ENCODE results near the gene HTR7.

Gene HTR7

GRCh38 chr10:90732581-90732980 lies 125.3 kb downstream of the HTR7 start:
- no peak for DNase-seq

GRCh38 chr10:90723416-90724068 lies 134.3 kb downstream of the HTR7 start:
- DNase-seq, result no peak

GRCh38 chr10:90722832-90723231 lies 135.0 kb downstream of the HTR7 start:
- DNase-seq, result no peak

- DNase-seq, result no peak
These were observed 139.7 kb downstream of the HTR7 start for GRCh38 chr10:90718182-90718581.

- DNase-seq, result no peak
These were observed 145.3 kb downstream of the HTR7 start for GRCh38 chr10:90712529-90712928.

GRCh38 chr10:90709727-90710126 lies 148.1 kb downstream of the HTR7 start:
- DNase-seq, result no peak

- DNase-seq, result no peak
These were observed 150.2 kb downstream of the HTR7 start for GRCh38 chr10:90707657-90708056.

- no peak for DNase-seq
These were observed 156.4 kb downstream of the HTR7 start for GRCh38 chr10:90701428-90701827.

GRCh38 chr10:90695915-90696676 lies 161.7 kb downstream of the HTR7 start:
- DNase-seq, result no peak

Measured in NCI-H510A treated with DMSO at 0.1 percent for 48 hours (cell line).